ENCODE data around the gene C11orf65. TPM values are rescaled to one million over a fixed set of nuclear protein-coding genes. Genes with fewer than 3 reads are reported as not detected.

C11orf65 gene
- total RNA-seq, 1 experiment from 2014 or later: 1.3 TPM

- CTCF ChIA-PET: no interaction called here
- DNase-seq (ENCODE audit: low read depth, low spot score) (no peak), ATAC-seq (no peak)
- H3K79me2 ChIP-seq (ENCODE audit: insufficient read depth, low read length): no peaks in the 10 kb centered on the region
- no peak overlapping the region for H3K27ac ChIP-seq (ENCODE audit: low read depth, low read length)
- POLR2A ChIA-PET: no interaction called here
- BruUV-seq (replicated peaks): no TSS peak
- intact Hi-C loops (cut with micrococcal nuclease): no loop called here
- H3K9me3 ChIP-seq (ENCODE audit: control insufficient read depth in 1 of 2, insufficient read depth in 1 of 2, low read depth in 1 of 2, low read length in 2 of 2): no peaks in the 10 kb centered on the region
- no peak overlapping the region for H3K9ac ChIP-seq (ENCODE audit: low read length)
- H3K27me3 ChIP-seq (ENCODE audit: insufficient read depth, low read length): no peaks in the 10 kb centered on the region
- no peak overlapping the region for H2AFZ ChIP-seq (ENCODE audit: low read depth, low read length, poor library complexity, severe bottlenecking)
- TF ChIP-seq POLR2A (IDR thresholded peaks at IDR 0.05; ENCODE audit: borderline replicate concordance, extremely low read depth, insufficient read depth, insufficient read length): no peak
- TF ChIP-seq SIN3A (IDR thresholded peaks at IDR 0.05; ENCODE audit: low read depth): no peak
- no peak for TF ChIP-seq RAD21 (IDR thresholded peaks at IDR 0.05; ENCODE audit: low read depth)
- TF ChIP-seq SP1 (IDR thresholded peaks at IDR 0.05; ENCODE audit: low read depth): no peak
- no peak for TF ChIP-seq TCF7L2 (IDR thresholded peaks at IDR 0.05; ENCODE audit: borderline replicate concordance, extremely low read depth, insufficient read depth, insufficient read length)
- no peak for TF ChIP-seq CEBPB (IDR thresholded peaks at IDR 0.05; ENCODE audit: low read depth)
- no peak for TF ChIP-seq ATF3 (IDR thresholded peaks at IDR 0.05)
- TF ChIP-seq ELF1 (IDR thresholded peaks at IDR 0.05; ENCODE audit: borderline replicate concordance, low read depth): no peak
- TF ChIP-seq YY1 (IDR thresholded peaks at IDR 0.05; ENCODE audit: extremely low read depth, insufficient replicate concordance, low read depth, low read length): no peak
- TF ChIP-seq MAX (IDR thresholded peaks at IDR 0.05): no peak
- TF ChIP-seq FOSL1 (IDR thresholded peaks at IDR 0.05; ENCODE audit: low read depth): no peak
- no peak for TF ChIP-seq EZH2phosphoT487 (IDR thresholded peaks at IDR 0.05; ENCODE audit: borderline replicate concordance)
- no peak overlapping the region for H3K4me2 ChIP-seq (ENCODE audit: low read length)
- RAD21 ChIA-PET (ENCODE audit: low non-redundant PET in 1 of 2, low total read pairs in 2 of 2, uncharacterized antibody in 2 of 2, unreplicated experiment in 2 of 2): no interaction called here
- H3K4me1 ChIP-seq (ENCODE audit: control insufficient read depth in 1 of 2, insufficient read depth in 2 of 2, low read length in 2 of 2): no peaks in the 10 kb centered on the region
- no peaks in the 10 kb centered on the region for H3K9me2 ChIP-seq (ENCODE audit: insufficient read depth)
- no peaks in the 10 kb centered on the region for H4K20me1 ChIP-seq (ENCODE audit: insufficient read depth)
- no peak overlapping the region for H3K4me3 ChIP-seq (replicated peaks in 1 of 2; ENCODE audit: low read depth in 1 of 2, low read length in 2 of 2)
- no peaks in the 10 kb centered on the region for H3K36me3 ChIP-seq (ENCODE audit: control insufficient read depth in 1 of 2, insufficient read depth in 2 of 2, low read length in 2 of 2)
Measured at GRCh38 chr11:108402241-108402640, 65.1 kb downstream of the C11orf65 start.

GRCh38 chr11:108398439-108398838 is 68.9 kb downstream of the C11orf65 start:
- Histone ChIP-seq H3K9ac (ENCODE audit: low read length) (no peak overlapping the region), H3K4me3 (replicated peaks in 1 of 2; ENCODE audit: low read depth in 1 of 2, low read length in 2 of 2) (no peak overlapping the region), H3K9me2 (ENCODE audit: insufficient read depth) (no peaks in the 10 kb centered on the region), H3K36me3 (ENCODE audit: control insufficient read depth in 1 of 2, insufficient read depth in 2 of 2, low read length in 2 of 2) (no peaks in the 10 kb centered on the region), H2AFZ (ENCODE audit: low read depth, low read length, poor library complexity, severe bottlenecking) (no peak overlapping the region), H3K4me2 (ENCODE audit: low read length) (no peak overlapping the region), H3K4me1 (ENCODE audit: control insufficient read depth in 1 of 2, insufficient read depth in 2 of 2, low read length in 2 of 2) (no peaks in the 10 kb centered on the region), H4K20me1 (ENCODE audit: insufficient read depth) (no peaks in the 10 kb centered on the region), H3K79me2 (ENCODE audit: insufficient read depth, low read length) (no peaks in the 10 kb centered on the region), H3K27me3 (ENCODE audit: insufficient read depth, low read length) (no peaks in the 10 kb centered on the region), H3K9me3 (ENCODE audit: control insufficient read depth in 1 of 2, insufficient read depth in 1 of 2, low read depth in 1 of 2, low read length in 2 of 2) (no peaks in the 10 kb centered on the region), H3K27ac (ENCODE audit: low read depth, low read length) (no peak overlapping the region)
- CTCF ChIA-PET: no interaction called here
- intact Hi-C loops (cut with micrococcal nuclease): no loop called here
- POLR2A ChIA-PET: no interaction called here
- TF ChIP-seq EGR1 (IDR thresholded peaks at IDR 0.05; ENCODE audit: low read depth): no peak
- TF ChIP-seq TCF7L2 (IDR thresholded peaks at IDR 0.05; ENCODE audit: borderline replicate concordance, extremely low read depth, insufficient read depth, insufficient read length): no peak
- no peak for TF ChIP-seq SRF (IDR thresholded peaks at IDR 0.05; ENCODE audit: low read depth)
- no peak for TF ChIP-seq CTCF (IDR thresholded peaks at IDR 0.05 in 2 of 3, conservative IDR thresholded peaks at IDR 0.05 in 1 of 3; ENCODE audit: borderline replicate concordance in 1 of 3, insufficient read depth in 1 of 3, low read depth in 2 of 3, low read length in 2 of 3)
- no peak for TF ChIP-seq EZH2 (IDR thresholded peaks at IDR 0.05)
- TF ChIP-seq POLR2A (IDR thresholded peaks at IDR 0.05; ENCODE audit: borderline replicate concordance, extremely low read depth, insufficient read depth, insufficient read length): no peak
- DNase-seq (ENCODE audit: low read depth, low spot score): no peak
- no peak for ATAC-seq
- no TSS peak for BruUV-seq (replicated peaks)
- RAD21 ChIA-PET (ENCODE audit: low non-redundant PET in 1 of 2, low total read pairs in 2 of 2, uncharacterized antibody in 2 of 2, unreplicated experiment in 2 of 2): no interaction called here

Data from HCT116 (cell line).